ENCODE results near the gene REPIN1. TPM values are rescaled to one million over a fixed set of nuclear protein-coding genes. Genes with fewer than 3 reads are reported as not detected.

The REPIN1 gene
- total and polyA plus RNA-seq, 9 of the 15 experiments (the other 6 are each of a cell fraction or from before 2014, with no cell fraction given) = 8.1 to 283 (median 94.3) TPM

- peak; percentile 32; the same call in 1 of the 2 replicates for TF ChIP-seq ZNF197 (CRISPR knock-in tag; IDR thresholded peaks at IDR 0.05; ENCODE audit: low read depth)
- no peak for TF ChIP-seq ETV5 (CRISPR knock-in tag; IDR thresholded peaks at IDR 0.05; ENCODE audit: low read depth)
- TF ChIP-seq HINFP (tag; conservative IDR thresholded peaks at IDR 0.05; ENCODE audit: low read depth) = peak; percentile 49; the same call in 1 of the 2 replicates
- TF ChIP-seq ZBTB17 (CRISPR knock-in tag; IDR thresholded peaks at IDR 0.05) = no peak
- no peak for TF ChIP-seq ZFP30 (CRISPR knock-in tag; IDR thresholded peaks at IDR 0.05; ENCODE audit: borderline replicate concordance)
- no peak for TF ChIP-seq CREB5 (CRISPR knock-in tag; IDR thresholded peaks at IDR 0.05)
- no peak for TF ChIP-seq HCFC1 (IDR thresholded peaks at IDR 0.05; ENCODE audit: low read depth, low read length)
- TF ChIP-seq POLR2B (IDR thresholded peaks at IDR 0.05; ENCODE audit: low read depth, partially characterized antibody) = no peak
- 0 out of 2 replicates have a peak, but pooled peaks have one; percentile 47 for TF ChIP-seq RHOXF2B (CRISPR knock-in tag; conservative IDR thresholded peaks at IDR 0.05)
- no peak; the same call in 1 of the 2 replicates for TF ChIP-seq HDAC8 (tag; IDR thresholded peaks at IDR 0.05)
- peak; percentile 49; the same call in 1 of the 2 replicates for TF ChIP-seq CUX1 (CRISPR knock-in tag; IDR thresholded peaks at IDR 0.05)
- peak; percentile 68; the same call in 1 of the 2 replicates for TF ChIP-seq NKRF (IDR thresholded peaks at IDR 0.05; ENCODE audit: borderline replicate concordance)
- TF ChIP-seq ETS2 (tag; IDR thresholded peaks at IDR 0.05; ENCODE audit: borderline replicate concordance, poor library complexity, severe bottlenecking) = no peak
- TF ChIP-seq ARNT (IDR thresholded peaks at IDR 0.05) = peak in 1 of 2 experiments; percentile 57; a peak in 2 of 4 replicates
- no peak for TF ChIP-seq CHD2 (IDR thresholded peaks at IDR 0.05; ENCODE audit: low read depth, low read length)
- peak; percentile 24 for TF ChIP-seq MEIS2 (IDR thresholded peaks at IDR 0.05; ENCODE audit: partially characterized antibody)
- TF ChIP-seq HLTF (IDR thresholded peaks at IDR 0.05) = no peak
These were observed 31.6 kb downstream of the REPIN1 start (continued) for GRCh38 chr7:150400008-150400787.

Data from K562 (cell line).